ENCODE results near the gene HOXB6.

HOXB6 gene

GRCh38 chr17:48604770-48605329 is at the start of gene HOXB6:
Gene HOXB6, minus strand, starts transcription at chr17:48604986. Its CDS starts 6,836 bp downstream, at chr17:48598150.
- no peak for DNase-seq (ENCODE audit: low read depth, low spot score)
- H3K27ac ChIP-seq: peak within 1 kb of the TSS; percentile 78

DNA sequence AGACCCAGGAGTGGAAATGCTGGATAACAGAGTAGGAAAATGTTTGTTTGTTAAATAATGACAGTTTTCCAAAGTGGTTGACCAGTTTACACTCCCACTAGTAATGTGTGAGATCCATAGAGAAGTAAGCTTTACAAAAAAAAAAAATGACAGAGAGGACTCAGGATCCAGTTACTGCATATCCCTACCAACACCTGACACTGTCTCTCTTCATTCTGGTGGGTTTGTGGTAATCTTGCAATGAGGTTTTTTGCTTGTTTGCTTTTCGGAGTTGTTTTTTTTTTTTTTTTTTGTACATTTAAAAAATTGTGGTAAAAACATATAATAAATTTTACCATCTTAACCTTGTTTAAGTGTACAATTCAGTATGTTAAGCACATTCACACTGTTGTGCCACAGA is 45.0 kb upstream of the HOXB6 start:
- DNase-seq (ENCODE audit: low read depth, low spot score): no peak

GRCh38 chr17:48647963-48648245 is 43.1 kb upstream of the HOXB6 start:
- DNase-seq (ENCODE audit: low read depth, low spot score): no peak
- H3K27ac ChIP-seq: no peak overlapping the region

More for the DNA sequence above, 45.0 kb upstream of the HOXB6 start:
- no peak overlapping the region for H3K27ac ChIP-seq

- no peak overlapping the region for H3K27ac ChIP-seq
- DNase-seq (ENCODE audit: low read depth, low spot score): no peak
These were observed 42.5 kb upstream of the HOXB6 start for GRCh38 chr17:48647103-48647962.

DNA sequence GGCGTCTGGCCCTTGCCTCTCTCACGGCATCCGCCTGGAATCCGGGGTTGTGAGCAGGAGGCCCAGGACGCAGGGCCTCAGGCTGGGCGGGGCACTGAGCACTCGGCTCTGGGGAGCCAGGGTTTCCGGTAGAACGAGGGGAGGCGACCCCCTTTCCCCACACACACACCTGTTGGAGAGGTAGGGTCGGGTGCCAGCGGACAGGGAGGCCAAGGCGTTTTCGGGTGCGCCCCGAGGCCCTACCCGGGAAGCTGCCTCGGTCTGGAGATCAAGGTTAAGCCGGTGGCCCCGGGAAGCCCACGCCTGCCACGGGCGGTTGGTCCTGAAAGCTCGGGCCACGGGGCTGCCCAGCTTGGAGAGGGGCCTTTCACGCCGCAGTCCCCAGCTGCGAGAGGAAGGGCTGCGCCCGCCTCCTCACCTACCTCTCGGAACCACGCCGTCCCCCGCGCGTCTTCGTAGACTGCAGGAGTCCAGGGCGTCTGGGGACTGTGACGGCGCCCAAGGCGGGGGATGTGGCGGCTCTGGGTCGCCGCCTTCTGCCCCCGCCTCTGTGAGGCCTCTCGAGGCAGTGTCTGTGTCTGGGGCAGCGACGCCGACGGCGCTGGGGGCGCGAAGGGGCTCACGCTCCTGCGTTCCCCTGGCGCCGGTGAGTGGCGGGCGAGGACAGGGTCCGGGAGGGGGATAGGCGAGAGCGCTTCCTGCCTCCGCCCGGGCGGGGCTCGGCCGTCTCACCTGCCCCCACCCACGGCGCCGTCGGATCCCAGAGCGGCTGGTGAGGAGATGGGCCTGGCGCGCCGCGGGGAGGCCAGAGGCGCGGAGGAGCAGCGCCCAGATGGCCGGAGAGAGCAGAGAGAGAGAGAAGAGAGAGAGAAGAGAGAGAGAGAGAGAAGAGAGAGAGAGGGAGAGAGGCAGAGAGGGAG is 41.7 kb upstream of the HOXB6 start:
- DNase-seq (ENCODE audit: low read depth, low spot score): no peak
- peak overlapping the region; percentile 26 for H3K27ac ChIP-seq

- DNase-seq (ENCODE audit: low read depth, low spot score): no peak
- no peak overlapping the region for H3K27ac ChIP-seq
These were observed 40.9 kb upstream of the HOXB6 start for GRCh38 chr17:48645639-48646182.

- DNase-seq (ENCODE audit: low read depth, low spot score): no peak
- H3K27ac ChIP-seq: no peak overlapping the region
These were observed 40.2 kb upstream of the HOXB6 start for GRCh38 chr17:48644910-48645557.

- H3K27ac ChIP-seq: no peak overlapping the region
- no peak for DNase-seq (ENCODE audit: low read depth, low spot score)
These were observed 39.4 kb upstream of the HOXB6 start for GRCh38 chr17:48644159-48644558.

DNA sequence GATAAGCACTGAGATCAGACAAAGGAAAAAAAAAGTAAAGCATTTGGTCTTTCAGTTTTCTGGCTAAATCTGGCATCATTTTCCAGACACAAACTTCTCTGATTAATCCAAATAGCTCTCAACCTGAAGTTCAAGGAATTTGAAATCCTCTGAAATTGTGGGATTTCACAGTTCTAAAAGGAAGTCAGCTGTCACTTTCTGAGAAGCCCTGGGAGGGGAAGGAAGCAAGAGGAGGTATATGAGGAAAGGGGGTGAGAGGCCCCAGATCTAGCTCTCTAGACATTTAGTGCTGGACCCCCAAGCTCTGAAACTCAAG is 38.9 kb upstream of the HOXB6 start:
- no peak overlapping the region for H3K27ac ChIP-seq
- DNase-seq (ENCODE audit: low read depth, low spot score): no peak

- H3K27ac ChIP-seq: no peak overlapping the region
- no peak for DNase-seq (ENCODE audit: low read depth, low spot score)
These were observed 38.3 kb upstream of the HOXB6 start for GRCh38 chr17:48642843-48643696.

- DNase-seq (ENCODE audit: low read depth, low spot score): no peak
- no peak overlapping the region for H3K27ac ChIP-seq
These were observed 37.5 kb upstream of the HOXB6 start for GRCh38 chr17:48642059-48642842.

GRCh38 chr17:48641541-48642058 is 36.8 kb upstream of the HOXB6 start:
- no peak overlapping the region for H3K27ac ChIP-seq
- no peak for DNase-seq (ENCODE audit: low read depth, low spot score)

- no peak overlapping the region for H3K27ac ChIP-seq
- no peak for DNase-seq (ENCODE audit: low read depth, low spot score)
These were observed 36.0 kb upstream of the HOXB6 start for GRCh38 chr17:48640858-48641180.

DNA sequence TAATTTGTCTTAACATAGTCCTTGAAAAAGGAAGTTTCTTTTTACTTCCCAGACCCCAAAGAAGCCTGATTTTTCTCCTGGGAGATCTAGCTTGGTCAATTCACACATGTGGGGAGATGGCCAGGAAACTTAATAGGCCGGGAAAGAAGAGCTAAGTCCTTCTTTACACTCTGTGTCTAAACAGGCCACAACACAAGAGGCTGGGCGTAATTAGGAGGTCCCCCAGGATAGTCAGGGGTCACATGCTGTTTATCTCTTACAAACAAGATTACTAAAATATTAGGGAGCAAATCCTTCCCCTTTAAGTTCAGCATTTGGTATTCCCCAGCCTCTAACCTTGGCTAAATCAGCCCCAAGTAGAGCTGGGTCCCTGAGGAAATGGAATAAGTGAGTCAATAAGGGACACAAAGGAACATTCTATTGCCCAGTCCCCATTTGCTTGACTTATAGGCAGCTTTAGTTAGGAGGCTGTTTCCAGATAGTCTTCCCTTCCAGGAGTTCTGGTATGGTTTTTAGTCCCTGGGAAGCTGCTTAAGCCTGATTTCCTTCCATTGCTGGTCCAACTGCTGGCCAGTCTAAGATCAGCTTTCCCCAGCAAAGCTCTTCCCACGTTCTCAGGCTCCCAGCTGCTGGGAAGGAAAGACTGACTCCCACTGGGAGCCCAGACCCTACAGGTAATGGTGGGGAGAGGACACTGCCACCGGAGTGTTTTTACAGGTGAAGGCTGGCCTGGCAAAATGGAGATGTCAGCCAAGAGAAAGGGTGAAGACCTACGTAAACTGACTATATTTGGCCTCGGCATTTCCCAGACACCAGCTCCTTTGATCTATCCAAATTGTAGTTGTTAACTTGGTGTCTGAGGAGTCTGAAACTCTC is 35.4 kb upstream of the HOXB6 start:
- DNase-seq (ENCODE audit: low read depth, low spot score): no peak
- H3K27ac ChIP-seq: no peak overlapping the region

DNA sequence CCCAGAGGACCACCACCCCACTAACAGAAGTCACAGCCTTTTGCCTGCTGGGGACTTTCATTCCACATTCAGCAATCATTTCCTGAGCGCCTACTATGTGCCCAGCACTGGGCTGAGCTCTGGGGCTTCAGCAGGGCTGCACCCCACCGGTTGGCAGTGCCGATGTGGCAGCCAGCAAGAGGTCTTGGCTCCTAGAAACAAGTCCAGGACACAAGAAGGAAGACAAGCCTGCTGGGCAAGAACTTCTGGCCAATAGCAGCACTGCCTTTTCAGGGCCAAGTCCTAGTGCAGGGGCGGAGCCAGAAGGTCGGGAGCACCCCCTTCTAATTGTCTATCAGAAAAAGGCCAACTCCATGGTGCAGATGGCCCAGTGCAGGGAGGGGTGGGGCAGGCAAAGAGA is 34.4 kb upstream of the HOXB6 start:
- DNase-seq (ENCODE audit: low read depth, low spot score): no peak
- no peak overlapping the region for H3K27ac ChIP-seq

DNA sequence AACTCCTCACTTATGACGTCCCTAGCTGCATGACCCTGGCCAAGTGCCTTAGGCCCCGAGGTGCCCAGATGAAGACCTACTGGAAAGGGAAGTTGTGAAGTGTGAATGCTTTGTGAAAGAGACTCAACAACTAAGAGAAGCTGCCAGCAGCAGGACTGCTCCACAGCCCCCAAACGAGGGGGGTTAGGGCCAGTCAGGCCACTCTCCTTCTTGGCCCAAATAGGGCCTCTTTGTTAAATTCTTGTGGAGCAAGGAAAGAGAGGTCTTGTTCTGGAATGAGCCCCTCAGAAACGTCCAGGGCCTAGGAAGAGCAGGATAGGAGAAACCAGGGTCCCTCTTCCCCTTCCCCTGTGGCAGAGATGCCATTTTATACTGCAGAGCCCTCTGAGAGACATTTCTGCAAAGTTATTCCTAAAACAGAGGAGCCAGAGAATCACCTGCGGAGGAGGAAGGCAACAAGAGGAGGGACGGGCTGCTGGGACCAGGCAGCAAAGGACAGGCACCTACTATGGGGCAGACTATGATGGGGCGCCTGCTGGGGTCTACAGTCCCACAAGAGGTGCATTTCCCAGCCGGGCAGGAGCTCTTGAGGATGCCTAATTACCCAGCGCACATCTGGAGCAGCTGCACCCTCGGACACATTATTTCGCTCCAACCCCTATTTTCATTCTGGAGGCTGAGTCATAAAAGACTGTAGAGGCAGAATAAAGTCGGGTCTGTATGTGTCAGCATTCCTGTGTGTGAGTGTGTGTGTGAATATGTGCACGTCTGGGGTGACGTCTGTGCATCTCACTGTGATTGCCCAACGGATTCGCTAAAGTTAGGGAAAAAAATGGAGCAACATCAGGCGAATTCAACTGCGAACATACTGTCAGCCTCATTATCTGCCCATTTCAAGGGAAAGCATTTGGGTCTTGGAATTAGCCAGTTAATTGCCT is 32.8 kb upstream of the HOXB6 start:
- peak; percentile 58 for DNase-seq (ENCODE audit: low read depth, low spot score)
- H3K27ac ChIP-seq: no peak overlapping the region
